Fibroblast of mammary gland (primary cell): ENCODE data around the gene GAS1.

Source experiments
- DNase-seq: peaks from one replicate; pipeline ENCODE4 v3.0.0-alpha.2; 2010; ENCODE audit warnings: low read depth
- H3K4me3 ChIP-seq: 2 replicates; pipeline ENCODE4 v1.5.1; 2011; ENCODE audit warnings: low read depth, mild to moderate bottlenecking, low read length, moderate library complexity; ENCODE audit not compliant: control insufficient read depth
- TF ChIP-seq, protein P1 (sequence below): conservative IDR thresholded peaks from 2 replicates; pipeline ENCODE4 v1.5.1; 2011; ENCODE audit warnings: low read depth, low read length, inconsistent platforms; ENCODE audit not compliant: control insufficient read depth, insufficient read depth

Gene GAS1

DNA sequence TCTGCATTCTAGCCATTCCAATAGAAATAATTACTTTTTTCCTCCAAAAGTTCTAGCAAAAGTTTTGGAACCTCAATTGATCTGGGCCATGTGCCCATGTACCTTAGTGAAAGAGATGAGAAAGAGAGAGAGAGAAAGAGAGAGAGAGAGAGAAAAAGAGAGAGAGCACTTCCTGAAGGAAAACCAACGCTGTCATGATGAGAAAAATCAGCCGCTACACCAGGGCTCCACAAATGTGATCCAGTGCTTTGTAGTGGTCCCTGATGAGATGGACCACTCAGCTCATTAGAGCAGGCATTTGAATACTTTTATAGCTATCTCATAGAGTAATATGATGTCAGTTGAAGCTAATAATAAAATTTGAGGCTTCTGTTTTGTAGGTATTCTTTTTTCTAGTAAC, 7.7 kb upstream of the GAS1 start:
- TF ChIP-seq, protein P1, sequence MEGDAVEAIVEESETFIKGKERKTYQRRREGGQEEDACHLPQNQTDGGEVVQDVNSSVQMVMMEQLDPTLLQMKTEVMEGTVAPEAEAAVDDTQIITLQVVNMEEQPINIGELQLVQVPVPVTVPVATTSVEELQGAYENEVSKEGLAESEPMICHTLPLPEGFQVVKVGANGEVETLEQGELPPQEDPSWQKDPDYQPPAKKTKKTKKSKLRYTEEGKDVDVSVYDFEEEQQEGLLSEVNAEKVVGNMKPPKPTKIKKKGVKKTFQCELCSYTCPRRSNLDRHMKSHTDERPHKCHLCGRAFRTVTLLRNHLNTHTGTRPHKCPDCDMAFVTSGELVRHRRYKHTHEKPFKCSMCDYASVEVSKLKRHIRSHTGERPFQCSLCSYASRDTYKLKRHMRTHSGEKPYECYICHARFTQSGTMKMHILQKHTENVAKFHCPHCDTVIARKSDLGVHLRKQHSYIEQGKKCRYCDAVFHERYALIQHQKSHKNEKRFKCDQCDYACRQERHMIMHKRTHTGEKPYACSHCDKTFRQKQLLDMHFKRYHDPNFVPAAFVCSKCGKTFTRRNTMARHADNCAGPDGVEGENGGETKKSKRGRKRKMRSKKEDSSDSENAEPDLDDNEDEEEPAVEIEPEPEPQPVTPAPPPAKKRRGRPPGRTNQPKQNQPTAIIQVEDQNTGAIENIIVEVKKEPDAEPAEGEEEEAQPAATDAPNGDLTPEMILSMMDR = no peak
- DNase-seq = no peak
- H3K4me3 ChIP-seq = no peak overlapping the region

DNA sequence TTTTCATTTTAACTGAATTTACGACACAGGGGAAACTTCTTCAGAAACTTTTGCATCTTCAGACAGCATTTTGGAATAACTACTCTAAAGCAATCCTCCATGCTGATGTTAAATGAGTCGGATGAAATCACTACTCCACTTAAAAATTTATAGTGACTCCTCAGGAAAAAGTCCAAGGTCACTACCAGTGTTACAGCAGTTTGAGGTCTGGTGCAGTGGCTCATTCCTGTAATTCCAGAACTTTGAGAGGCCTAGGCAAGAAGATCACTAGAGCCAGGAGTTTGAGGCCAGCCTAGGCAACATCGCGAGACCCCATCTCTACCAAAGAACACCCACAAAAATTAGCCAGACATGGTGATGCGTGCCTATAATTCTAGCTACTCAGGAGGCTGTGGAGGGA, 5.9 kb upstream of the GAS1 start:
- no peak for DNase-seq
- TF ChIP-seq, protein P1 = no peak
- no peak overlapping the region for H3K4me3 ChIP-seq

DNA sequence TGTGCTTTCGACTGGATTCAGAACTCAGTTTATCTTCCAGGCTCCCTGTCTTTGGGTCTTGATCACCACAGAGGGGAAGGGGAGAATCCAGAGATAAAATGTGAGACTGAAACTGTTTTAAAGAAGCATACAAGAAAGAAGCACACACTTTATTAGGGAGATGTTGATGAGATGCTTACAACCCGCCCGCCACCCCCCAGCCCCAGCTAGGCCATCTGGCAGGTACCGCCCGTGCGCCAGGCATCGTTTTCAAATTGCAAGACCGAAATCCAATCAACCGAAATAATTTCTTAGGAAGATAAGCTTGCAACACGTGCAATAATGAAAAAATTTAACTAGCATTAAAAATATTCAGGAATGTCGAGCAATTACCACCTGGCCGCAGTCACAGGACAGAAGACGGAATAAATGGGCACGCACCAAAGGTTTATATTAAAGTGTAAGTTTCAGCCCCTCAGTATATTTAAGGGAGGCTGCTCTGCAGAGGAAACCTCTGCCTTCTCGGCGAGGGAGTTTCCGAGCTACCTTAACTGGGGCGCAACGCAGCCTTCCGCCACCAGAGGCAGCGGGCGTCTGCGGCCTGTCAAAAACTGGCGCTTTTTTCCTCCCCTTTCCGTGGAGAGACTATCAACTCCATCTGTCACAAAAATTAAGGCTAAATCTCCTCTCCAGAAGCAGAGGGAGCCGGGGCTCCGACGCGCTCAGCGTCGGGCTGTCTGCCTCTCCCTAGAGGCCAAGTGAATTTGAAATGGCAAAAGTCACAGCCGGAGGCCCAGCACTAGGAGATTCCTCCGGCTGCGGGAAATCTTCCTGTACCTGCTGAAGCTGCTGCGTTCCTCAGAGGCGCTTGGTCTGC, 996 bp upstream of the GAS1 start:
- DNase-seq = peak; percentile 85
- TF ChIP-seq, protein P1 = peak; percentile 87
- H3K4me3 ChIP-seq = peak overlapping the region; percentile 87

DNA sequence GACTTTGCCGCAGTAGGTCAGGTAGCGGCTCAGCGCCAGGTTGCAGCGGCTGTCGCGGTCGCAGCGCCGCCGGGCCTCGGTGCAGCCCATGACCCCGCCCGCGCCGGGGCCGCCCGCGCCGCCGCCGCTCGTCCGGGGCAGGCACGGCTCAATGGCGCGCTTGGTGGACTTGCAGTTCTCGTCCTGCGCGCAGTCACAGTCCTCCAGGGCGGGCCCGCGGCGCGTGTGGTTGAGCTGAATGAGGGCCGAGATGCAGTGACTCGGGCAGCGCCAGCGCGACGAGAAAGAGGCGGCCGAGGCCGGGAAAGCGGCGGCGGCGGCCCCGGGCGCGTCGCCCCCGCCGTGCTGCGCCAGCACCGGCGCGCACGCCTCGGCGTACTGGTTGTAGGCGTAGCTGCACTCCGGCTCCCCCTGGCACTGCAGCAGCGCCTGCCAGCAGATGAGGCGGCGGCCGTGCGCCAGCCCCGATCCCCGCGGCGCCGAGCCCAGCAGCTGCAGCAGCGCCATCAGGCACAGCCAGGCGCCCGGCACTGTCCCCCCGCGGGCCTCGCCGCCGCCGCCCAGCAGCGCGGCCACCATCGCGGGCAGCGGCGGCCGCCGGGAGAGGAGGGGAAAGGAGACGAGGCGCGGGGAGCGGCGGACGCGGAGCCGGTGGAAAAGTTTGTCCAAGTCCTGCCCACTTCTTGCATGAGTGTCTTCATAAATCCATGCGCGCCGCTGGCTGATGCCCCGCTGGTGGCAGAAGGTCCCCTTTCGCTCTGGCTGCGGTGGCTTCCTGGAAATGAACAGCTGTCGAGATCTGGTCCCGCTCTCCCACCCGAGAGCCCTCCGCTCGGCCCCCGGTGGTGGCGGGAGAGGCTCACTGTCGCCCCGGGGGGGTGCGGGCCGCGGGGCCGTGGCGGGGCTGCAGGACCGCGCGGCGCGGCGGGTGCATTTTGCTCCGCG, 833 bp downstream of the GAS1 start:
- peak; percentile 68 for DNase-seq
- H3K4me3 ChIP-seq = peak overlapping the region; percentile 87
- TF ChIP-seq, protein P1 = no peak

DNA sequence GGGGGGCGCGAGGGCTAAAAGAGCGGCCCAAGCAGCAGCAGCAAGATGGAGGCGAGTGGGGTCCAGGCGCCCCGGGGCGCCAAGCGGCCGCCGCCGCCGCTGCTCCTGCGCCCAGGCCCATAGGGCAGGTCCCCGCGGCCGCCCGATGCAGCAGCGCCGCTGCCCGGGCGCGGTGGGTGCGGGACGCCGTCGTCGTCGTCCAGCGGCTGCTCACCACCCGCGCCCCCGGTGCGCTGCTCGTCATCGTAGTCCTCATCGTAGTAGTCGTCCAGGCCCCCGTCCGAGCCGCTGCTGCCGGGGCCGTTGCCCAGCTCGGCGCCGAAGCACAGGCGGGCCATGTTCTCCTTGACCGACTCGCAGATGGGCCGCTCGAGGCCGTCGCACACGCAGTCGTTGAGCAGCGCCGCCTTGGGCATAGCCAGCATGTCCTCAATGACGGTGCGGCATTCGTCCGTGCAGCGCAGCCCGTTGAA, 1.5 kb downstream of the GAS1 start:
- TF ChIP-seq, protein P1 = no peak
- H3K4me3 ChIP-seq = peak overlapping the region; percentile 87
- DNase-seq = no peak

DNA sequence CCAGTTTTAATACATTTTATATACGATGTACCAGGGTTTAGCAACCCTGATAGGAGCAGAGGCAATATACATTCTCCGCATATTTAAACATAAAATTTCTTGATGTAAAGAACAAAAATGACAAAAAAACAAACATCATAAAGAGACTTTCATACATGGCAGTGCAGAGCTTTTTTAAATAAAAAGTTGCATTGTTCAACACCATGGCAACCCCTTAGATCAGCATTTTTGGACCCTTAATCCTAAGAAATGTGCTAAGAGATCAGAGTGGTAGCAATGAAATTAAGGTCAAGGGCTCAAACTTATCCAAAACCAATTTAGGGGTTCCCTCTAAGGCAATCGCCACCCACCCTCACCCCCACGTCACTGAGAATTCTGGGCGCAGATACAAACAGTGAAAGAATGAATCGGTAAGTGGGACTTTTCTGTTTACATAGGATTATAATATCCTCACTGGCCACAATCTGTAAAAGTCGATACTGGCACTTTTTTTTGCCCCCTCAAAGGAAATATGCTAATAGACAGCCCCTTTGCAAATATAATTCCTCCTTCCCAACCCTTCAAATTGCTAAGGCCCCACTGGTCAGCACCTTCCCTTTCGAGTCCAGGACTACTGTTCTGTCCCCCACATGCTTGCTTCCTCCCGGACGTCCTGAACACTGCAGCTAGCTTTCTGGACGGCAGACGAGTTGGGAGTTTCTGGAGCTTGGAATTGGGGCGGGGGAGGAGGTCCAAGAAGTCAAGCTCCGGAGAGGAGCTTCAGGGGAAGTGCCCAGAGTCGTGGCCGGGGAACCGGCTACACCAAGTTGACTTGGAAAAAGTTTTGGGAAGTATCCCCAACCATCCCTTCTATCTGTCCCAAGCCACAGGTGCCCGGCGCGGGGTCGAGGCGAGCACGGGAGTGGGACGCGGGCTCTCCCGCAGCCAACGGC, 2.2 kb downstream of the GAS1 start:
- H3K4me3 ChIP-seq = peak overlapping the region; percentile 87
- TF ChIP-seq, protein P1 = no peak
- no peak for DNase-seq
